ENCODE data around the gene RPS15. TPM values are rescaled to one million over a fixed set of nuclear protein-coding genes. Genes with fewer than 3 reads are reported as not detected.

Gene RPS15
- total and polyA plus RNA-seq, 9 donors, result 973 to 1,562 (median 1,204) TPM

DNA sequence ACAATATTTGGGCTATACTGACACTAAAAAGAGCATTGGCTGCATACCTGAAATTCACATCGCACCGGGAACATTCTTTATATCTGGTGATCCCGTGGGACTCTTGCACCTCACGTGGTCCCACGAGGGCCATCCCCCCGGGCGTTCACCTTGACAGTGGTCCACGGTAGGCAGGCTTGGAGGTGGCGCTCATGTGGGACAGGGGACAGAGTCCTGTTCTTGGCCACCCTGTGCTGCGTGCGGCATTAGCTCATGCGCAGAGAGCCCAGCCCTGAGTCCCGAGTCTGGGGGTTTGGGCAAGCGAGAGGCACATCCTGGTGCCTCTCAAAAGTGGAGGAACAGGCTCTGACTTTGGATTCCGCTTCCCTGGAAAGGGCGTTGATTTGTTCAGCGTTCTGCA is 44.4 kb upstream of the RPS15 start:
- H3K36me3 ChIP-seq (ENCODE audit: control insufficient read depth, insufficient read depth, low read length), result peaks cover 62% of the 10 kb centered on the region

DNA sequence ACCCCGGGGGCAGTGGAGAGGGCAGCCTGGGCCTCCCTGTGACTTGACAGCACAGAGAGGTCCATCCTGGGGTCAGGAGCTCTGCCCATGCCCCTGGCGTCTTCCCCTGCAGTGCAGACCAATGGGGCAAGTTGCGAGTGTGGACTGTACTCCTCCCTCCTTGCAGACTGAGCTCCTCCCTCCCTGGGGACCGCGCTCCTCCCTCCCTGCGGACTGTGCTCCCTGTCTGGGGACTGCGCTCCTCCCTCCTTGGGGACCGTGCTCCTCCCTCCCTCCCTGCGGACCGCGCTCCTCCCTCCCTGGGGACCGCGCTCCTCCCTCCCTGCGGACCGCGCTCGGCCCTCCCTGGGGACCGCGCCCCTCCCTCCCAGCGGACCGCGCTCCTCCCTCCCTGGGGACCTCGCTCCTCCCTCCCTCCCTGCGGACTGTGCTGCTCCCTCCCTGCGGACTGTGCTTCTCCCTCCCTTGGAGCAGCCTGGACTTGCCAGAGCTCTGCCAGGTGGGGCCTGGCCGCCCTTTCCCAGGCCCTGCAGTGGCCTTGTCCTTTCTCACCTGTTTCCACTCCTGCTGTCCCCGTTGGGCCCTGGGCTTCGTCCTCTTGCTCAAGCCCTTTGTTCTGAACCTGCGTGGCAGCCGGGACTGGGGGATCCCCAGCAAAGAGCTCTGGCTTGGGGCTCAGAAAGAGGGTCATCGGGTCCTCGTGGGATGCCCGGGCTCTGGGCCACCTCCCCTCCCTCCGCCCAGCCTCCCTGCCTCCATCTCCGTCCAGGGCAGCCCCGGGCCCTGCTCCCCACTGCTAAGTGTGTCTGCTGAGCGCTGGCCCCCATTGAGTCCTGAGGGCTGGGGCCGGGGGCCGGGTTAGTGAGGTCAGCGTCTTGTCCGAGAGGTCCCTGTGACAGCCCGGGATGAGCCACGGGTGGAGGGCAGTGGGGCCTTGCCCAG is 43.7 kb upstream of the RPS15 start:
- no peak for DNase-seq
- Histone ChIP-seq H3K27me3 (ENCODE audit: control insufficient read depth, insufficient read depth, low read length) (no peaks in the 10 kb centered on the region), H3K27ac (ENCODE audit: low read length) (no peak overlapping the region), H3K4me1 (ENCODE audit: control insufficient read depth, insufficient read depth, low read length) (peaks cover 14% of the 10 kb centered on the region), H3K36me3 (ENCODE audit: control insufficient read depth, insufficient read depth, low read length) (peaks cover 59% of the 10 kb centered on the region), H3K4me3 (ENCODE audit: low read length) (no peak overlapping the region), H3K9me3 (replicated peaks; ENCODE audit: control insufficient read depth, low read depth, low read length) (no peaks in the 10 kb centered on the region)
- WGBS (ENCODE audit: insufficient coverage), result 51% methylated on average over 43 of the region's 43 CpGs

More for the DNA sequence above, 44.4 kb upstream of the RPS15 start:
- Histone ChIP-seq H3K27me3 (ENCODE audit: control insufficient read depth, insufficient read depth, low read length) (no peaks in the 10 kb centered on the region), H3K4me3 (ENCODE audit: low read length) (no peak overlapping the region), H3K4me1 (ENCODE audit: control insufficient read depth, insufficient read depth, low read length) (peaks cover 14% of the 10 kb centered on the region), H3K9me3 (replicated peaks; ENCODE audit: control insufficient read depth, low read depth, low read length) (no peaks in the 10 kb centered on the region), H3K27ac (ENCODE audit: low read length) (no peak overlapping the region)
- DNase-seq, result no peak
- 77% methylated on average over 16 of the region's 17 CpGs for WGBS (ENCODE audit: insufficient coverage)

DNA sequence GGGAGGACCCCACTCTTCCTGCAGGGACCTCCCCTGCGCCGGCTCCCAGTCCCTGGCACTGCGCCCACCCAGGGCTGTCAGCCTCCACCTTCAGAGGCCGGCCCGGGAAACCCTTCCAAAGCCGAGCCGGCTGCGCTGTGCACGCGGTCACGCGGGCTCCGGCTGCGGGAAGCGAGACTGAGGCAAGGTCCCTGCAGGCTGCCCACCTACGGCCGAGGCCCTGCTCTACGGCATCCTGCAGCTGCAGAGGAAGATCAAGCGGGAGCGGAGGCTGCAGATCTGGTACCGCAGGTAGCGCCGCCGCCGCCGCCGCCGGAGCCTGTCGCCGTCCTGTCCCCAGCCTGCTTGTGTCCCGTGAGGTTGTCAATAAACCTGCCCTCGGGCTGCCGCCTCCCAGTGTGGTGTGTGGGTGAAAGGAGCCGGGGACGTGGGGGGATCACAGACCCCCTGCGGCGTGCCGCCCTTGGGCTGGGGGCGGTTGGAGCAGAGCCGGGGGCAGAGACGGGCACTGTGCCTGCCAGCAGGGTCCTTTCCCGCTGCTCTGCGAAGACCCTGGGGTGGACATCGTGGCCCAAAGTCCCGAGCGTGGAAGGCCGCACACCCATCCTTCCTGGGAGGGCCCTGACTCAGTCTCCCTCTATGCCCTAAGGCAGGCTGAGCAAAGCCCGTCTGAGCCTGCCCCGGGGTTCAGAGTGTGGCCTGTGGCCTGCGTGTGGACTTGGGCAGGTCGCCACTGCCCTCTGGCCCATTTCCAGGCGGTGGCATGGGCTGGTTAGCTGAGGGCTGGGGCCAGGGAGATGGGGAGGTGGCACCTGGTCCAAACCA is 42.8 kb upstream of the RPS15 start:
- Histone ChIP-seq H3K4me1 (ENCODE audit: control insufficient read depth, insufficient read depth, low read length) (peaks cover 18% of the 10 kb centered on the region), H3K27ac (ENCODE audit: low read length) (no peak overlapping the region), H3K36me3 (ENCODE audit: control insufficient read depth, insufficient read depth, low read length) (peaks cover 54% of the 10 kb centered on the region), H3K27me3 (ENCODE audit: control insufficient read depth, insufficient read depth, low read length) (no peaks in the 10 kb centered on the region), H3K9me3 (replicated peaks; ENCODE audit: control insufficient read depth, low read depth, low read length) (no peaks in the 10 kb centered on the region), H3K4me3 (ENCODE audit: low read length) (no peak overlapping the region)
- no peak for DNase-seq
- WGBS (ENCODE audit: insufficient coverage), result 76% methylated on average over 38 of the region's 52 CpGs

DNA sequence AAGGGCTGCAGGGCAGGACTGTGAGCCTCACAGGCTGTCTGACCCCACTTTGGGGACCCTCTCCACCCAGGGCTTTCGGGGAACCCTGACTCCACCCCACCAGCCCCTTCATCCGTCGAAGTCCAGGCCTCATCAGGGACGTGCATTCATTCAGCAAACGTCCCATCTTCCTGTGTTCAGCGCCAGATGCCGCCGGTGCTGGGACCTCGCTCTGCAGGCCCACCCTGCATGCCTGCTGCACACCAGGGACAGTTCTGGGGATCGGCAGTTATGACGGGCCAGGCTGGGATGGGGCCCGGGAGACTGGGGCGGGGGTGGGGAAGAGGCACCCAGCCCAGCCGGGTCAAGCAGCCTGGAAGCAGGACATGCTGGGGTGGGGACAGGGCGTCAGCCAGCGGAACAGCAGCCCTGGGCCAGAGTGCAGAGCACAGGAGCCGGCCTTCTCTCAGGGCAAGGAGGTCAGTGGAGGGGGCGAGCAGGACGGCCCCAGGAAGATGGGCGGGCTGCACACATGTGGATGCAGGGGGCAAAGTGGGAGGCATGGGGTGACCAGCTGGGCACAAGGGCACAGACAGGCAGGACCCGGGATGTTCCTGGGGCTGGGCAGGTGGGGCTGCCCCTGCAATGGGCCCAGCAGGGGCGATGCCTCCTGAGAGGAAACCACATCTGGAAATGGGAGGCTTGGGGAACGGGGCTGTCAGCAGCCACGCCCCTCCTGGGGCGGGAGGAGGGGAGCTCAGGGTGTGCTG is 42.0 kb upstream of the RPS15 start:
- 21% methylated on average over 18 of the region's 25 CpGs for WGBS (ENCODE audit: insufficient coverage)
- H3K27me3 ChIP-seq (ENCODE audit: control insufficient read depth, insufficient read depth, low read length), result no peaks in the 10 kb centered on the region
- no peak overlapping the region for H3K27ac ChIP-seq (ENCODE audit: low read length)
- H3K9me3 ChIP-seq (replicated peaks; ENCODE audit: control insufficient read depth, low read depth, low read length), result no peaks in the 10 kb centered on the region
- DNase-seq, result no peak
- H3K36me3 ChIP-seq (ENCODE audit: control insufficient read depth, insufficient read depth, low read length), result peaks cover 46% of the 10 kb centered on the region
- H3K4me1 ChIP-seq (ENCODE audit: control insufficient read depth, insufficient read depth, low read length), result peaks cover 24% of the 10 kb centered on the region
- H3K4me3 ChIP-seq (ENCODE audit: low read length), result no peak overlapping the region

DNA sequence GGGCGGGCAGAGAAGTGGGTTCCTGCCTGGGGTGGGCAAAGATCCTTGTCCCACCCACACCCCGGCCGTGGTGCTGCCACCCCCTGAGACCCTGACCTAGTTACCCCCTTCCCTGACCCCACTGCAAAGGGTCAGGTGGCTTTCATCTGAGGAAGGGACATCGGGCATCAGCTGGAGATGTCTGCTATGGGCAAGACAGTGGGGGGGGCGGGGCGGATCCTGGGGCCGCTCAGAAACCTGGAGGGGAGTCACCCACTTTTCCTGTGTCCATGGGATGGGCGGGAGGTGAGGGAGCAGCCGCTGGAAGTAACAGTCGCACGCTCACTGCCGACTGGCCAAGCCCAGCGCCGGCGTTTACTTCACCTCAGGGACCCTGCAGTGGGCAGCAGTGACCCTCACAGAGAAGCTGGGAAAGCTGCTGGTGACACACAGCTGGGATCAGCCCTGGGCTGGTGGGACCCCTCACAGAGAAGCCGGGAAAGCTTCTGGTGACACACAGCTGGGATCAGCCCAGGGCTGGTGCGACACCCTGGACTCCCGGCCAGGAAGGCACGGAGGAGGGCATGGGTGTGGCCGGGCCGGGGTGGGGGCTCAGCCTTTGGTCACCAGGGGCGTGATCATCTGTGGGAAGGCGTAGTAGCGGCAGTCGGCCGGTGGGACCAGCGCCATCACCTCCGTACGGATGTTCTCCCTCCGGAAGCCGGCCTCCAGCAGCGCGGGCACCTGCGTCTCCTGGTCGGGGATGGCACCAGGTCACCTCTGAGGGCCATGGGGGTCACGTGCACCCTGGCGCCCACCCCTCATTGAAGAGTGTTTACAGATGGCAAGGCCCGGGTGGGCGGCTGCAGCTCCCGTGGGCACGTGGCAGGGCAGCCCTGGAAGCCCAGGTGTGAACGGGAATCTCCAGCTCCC is 41.2 kb upstream of the RPS15 start:
- Histone ChIP-seq H3K36me3 (ENCODE audit: control insufficient read depth, insufficient read depth, low read length) (peaks cover 44% of the 10 kb centered on the region), H3K27ac (ENCODE audit: low read length) (no peak overlapping the region), H3K27me3 (ENCODE audit: control insufficient read depth, insufficient read depth, low read length) (no peaks in the 10 kb centered on the region), H3K4me1 (ENCODE audit: control insufficient read depth, insufficient read depth, low read length) (peaks cover 29% of the 10 kb centered on the region), H3K4me3 (ENCODE audit: low read length) (no peak overlapping the region), H3K9me3 (replicated peaks; ENCODE audit: control insufficient read depth, low read depth, low read length) (no peaks in the 10 kb centered on the region)
- 73% methylated on average over 36 of the region's 42 CpGs for WGBS (ENCODE audit: insufficient coverage)
- DNase-seq, result no peak

DNA sequence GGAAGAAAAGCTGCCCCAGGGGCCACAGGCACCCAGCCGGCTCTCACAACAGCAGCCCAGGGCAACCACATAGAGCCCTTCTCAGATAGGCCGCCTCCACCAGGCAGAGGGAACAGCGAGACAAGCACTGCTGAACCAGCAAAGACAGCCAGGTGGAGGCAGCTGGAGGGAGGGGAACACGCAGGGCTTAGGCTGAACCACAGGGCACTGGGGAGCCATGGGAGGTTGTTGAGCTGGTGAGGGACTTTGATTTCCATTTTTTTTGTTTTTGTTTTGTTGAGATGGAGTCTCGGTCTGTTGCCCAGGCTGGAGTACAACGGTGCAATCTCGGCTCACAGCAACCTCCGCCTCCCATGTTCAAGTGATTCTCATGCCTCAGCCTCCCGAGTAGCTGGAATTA is 40.4 kb upstream of the RPS15 start:
- Histone ChIP-seq H3K27ac (ENCODE audit: low read length) (no peak overlapping the region), H3K36me3 (ENCODE audit: control insufficient read depth, insufficient read depth, low read length) (peaks cover 36% of the 10 kb centered on the region), H3K9me3 (replicated peaks; ENCODE audit: control insufficient read depth, low read depth, low read length) (no peaks in the 10 kb centered on the region), H3K4me3 (ENCODE audit: low read length) (no peak overlapping the region), H3K4me1 (ENCODE audit: control insufficient read depth, insufficient read depth, low read length) (peaks cover 30% of the 10 kb centered on the region), H3K27me3 (ENCODE audit: control insufficient read depth, insufficient read depth, low read length) (peaks cover 6% of the 10 kb centered on the region)
- WGBS (ENCODE audit: insufficient coverage), result 91% methylated on average over 7 of the region's 9 CpGs
- DNase-seq, result no peak

DNA sequence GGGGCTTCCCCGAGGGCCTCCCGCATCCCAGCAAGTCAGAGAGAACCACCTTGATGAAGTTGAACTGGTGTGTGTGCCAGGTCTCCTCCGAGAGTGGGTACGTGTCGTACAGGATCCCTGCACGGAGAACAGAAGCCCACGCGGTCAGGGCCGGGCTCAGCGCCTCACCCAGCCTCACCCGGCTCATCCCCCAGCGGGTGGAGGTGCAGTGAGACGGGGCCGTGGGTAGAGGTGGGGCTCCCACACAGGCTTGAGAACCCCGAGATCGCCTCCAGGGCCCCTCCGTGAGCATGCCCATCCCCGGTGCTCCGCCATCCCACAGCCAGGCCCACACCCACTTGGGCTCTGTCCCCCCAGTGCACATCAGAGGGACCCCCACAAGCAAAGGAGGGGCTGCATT is 39.1 kb upstream of the RPS15 start:
- no peak for DNase-seq
- Histone ChIP-seq H3K4me1 (ENCODE audit: control insufficient read depth, insufficient read depth, low read length) (peaks cover 30% of the 10 kb centered on the region), H3K27me3 (ENCODE audit: control insufficient read depth, insufficient read depth, low read length) (peaks cover 9% of the 10 kb centered on the region), H3K27ac (ENCODE audit: low read length) (no peak overlapping the region), H3K4me3 (ENCODE audit: low read length) (no peak overlapping the region), H3K9me3 (replicated peaks; ENCODE audit: control insufficient read depth, low read depth, low read length) (no peaks in the 10 kb centered on the region), H3K36me3 (ENCODE audit: control insufficient read depth, insufficient read depth, low read length) (peaks cover 24% of the 10 kb centered on the region)
- 87% methylated on average over 12 of the region's 19 CpGs for WGBS (ENCODE audit: insufficient coverage)

DNA sequence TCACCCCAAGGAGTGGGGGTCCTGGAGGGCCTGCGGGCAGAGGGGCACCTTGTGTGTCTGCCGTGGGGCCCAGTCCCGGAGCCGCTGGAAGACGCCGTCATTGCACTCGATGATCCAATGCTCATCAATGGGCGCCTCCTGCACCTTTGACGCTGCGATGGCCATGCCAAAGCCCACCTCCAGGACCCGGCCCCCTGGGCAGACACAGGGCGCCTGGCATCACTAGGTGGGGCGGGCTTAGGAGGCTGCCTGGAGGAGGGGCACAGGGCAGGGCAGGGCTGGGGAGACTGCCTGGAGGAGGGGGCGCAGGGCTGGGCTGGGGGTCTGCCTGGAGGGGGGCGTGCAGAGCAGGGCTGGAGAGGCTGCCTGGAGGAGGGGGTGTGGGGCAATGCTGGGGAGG is 38.5 kb upstream of the RPS15 start:
- peaks cover 22% of the 10 kb centered on the region for H3K36me3 ChIP-seq (ENCODE audit: control insufficient read depth, insufficient read depth, low read length)
- H3K9me3 ChIP-seq (replicated peaks; ENCODE audit: control insufficient read depth, low read depth, low read length), result no peaks in the 10 kb centered on the region
- no peak overlapping the region for H3K4me3 ChIP-seq (ENCODE audit: low read length)
- DNase-seq, result no peak
- 90% methylated on average over 15 of the region's 15 CpGs for WGBS (ENCODE audit: insufficient coverage)
- peaks cover 30% of the 10 kb centered on the region for H3K4me1 ChIP-seq (ENCODE audit: control insufficient read depth, insufficient read depth, low read length)
- H3K27me3 ChIP-seq (ENCODE audit: control insufficient read depth, insufficient read depth, low read length), result peaks cover 9% of the 10 kb centered on the region
- no peak overlapping the region for H3K27ac ChIP-seq (ENCODE audit: low read length)

Measured in muscle of leg (tissue), 11 donors.